Upper lobe of right lung (tissue), 1 donor: Measurements from ENCODE around the gene PIGV. TPM values are rescaled to one million over a fixed set of nuclear protein-coding genes. Genes with fewer than 3 reads are reported as not detected.

Experiments
- ATAC-seq: fragments of 200-7000 bp; cut with Tn5 transposase; one replicate; pipeline ENCODE4 v1.9.1; 2020; ENCODE audit warnings: mild to moderate bottlenecking, moderate library complexity
- DNase-seq: peaks from one replicate; pipeline ENCODE4 v3.0.0-alpha.2; 2020
- H3K27ac ChIP-seq: fragments of 200-600 bp; one replicate; pipeline ENCODE4 v1.8.0; 2022
- H3K27me3 ChIP-seq: fragments of 200-600 bp; one replicate; pipeline ENCODE4 v1.8.0; 2022; ENCODE audit warnings: mild to moderate bottlenecking
- H3K36me3 ChIP-seq: fragments of 200-600 bp; one replicate; pipeline ENCODE4 v1.8.0; 2022
- H3K4me1 ChIP-seq: fragments of 200-600 bp; one replicate; pipeline ENCODE4 v1.8.0; 2022
- H3K4me3 ChIP-seq: fragments of 200-600 bp; one replicate; pipeline ENCODE4 v1.8.0; 2022; ENCODE audit warnings: mild to moderate bottlenecking
- H3K9me3 ChIP-seq: fragments of 200-600 bp; one replicate; pipeline ENCODE4 v1.8.0; 2022
- CTCF ChIP-seq: fragments of 200-600 bp; IDR thresholded peaks from one replicate; pipeline ENCODE4 v1.8.0; 2022; ENCODE audit warnings: antibody characterized with exemption
- intact Hi-C: fragments of 100-400 bp; cut with DNase I; formaldehyde crosslinking; loops from one replicate; pipeline ENCODE4 v1.11.0; 2022
- total RNA-seq: library from RNA; stranded (reverse); fragmentation: NEBNext Ultra II Directional; extraction: Animal tissue kit (Norgen Biotek cat#: 25700); gene quantifications from one replicate; pipeline ENCODE4 v1.2.1, GENCODE V29; 2021
- donor health status: DM: no; HTN: yes; CAD: no; lungs with severe emphysema.

PIGV gene
- total RNA-seq, 1 donor from 2014 or later = 16.7 TPM

GRCh38 chr1:26761217-26761616, 26.5 kb upstream of the PIGV start:
- ATAC-seq (peak; percentile 65), DNase-seq (no peak)
- no peaks in the 10 kb centered on the region for H3K27me3 ChIP-seq
- peak; percentile 12 for TF ChIP-seq CTCF
- H3K4me1 ChIP-seq = no peaks in the 10 kb centered on the region
- H3K27ac ChIP-seq = no peak overlapping the region
- intact Hi-C loops = no loop called here
- H3K4me3 ChIP-seq = no peak overlapping the region
- peaks cover 71% of the 10 kb centered on the region for H3K36me3 ChIP-seq
- H3K9me3 ChIP-seq = no peaks in the 10 kb centered on the region

GRCh38 chr1:26767714-26768113, 20.0 kb upstream of the PIGV start:
- ATAC-seq = no peak
- H3K36me3 ChIP-seq = peaks cover 99% of the 10 kb centered on the region
- intact Hi-C loops = no loop called here
- no peaks in the 10 kb centered on the region for H3K27me3 ChIP-seq
- no peak overlapping the region for H3K27ac ChIP-seq
- no peak overlapping the region for H3K4me3 ChIP-seq
- no peak for DNase-seq
- no peaks in the 10 kb centered on the region for H3K9me3 ChIP-seq
- peaks cover 21% of the 10 kb centered on the region for H3K4me1 ChIP-seq
- no peak for TF ChIP-seq CTCF

GRCh38 chr1:26768755-26769154, 19.0 kb upstream of the PIGV start:
- no peak for TF ChIP-seq CTCF
- H3K4me1 ChIP-seq = peaks cover 21% of the 10 kb centered on the region
- H3K36me3 ChIP-seq = peaks cover 99% of the 10 kb centered on the region

GRCh38 chr1:26771285-26771642, 16.5 kb upstream of the PIGV start:
- intact Hi-C loops = no loop called here
- ATAC-seq (peak; percentile 13), DNase-seq (no peak)
- H3K36me3 ChIP-seq = peaks cover 100% of the 10 kb centered on the region
- no peak for TF ChIP-seq CTCF
- no peak overlapping the region for H3K4me3 ChIP-seq
- H3K27ac ChIP-seq = no peak overlapping the region
- no peaks in the 10 kb centered on the region for H3K9me3 ChIP-seq
- peaks cover 21% of the 10 kb centered on the region for H3K4me1 ChIP-seq
- H3K27me3 ChIP-seq = no peaks in the 10 kb centered on the region

More at GRCh38 chr1:26768755-26769154, 19.0 kb upstream of the PIGV start:
- H3K27ac ChIP-seq = no peak overlapping the region
- intact Hi-C loops = no loop called here
- peak; percentile 13 for ATAC-seq
- H3K27me3 ChIP-seq = no peaks in the 10 kb centered on the region
- no peak overlapping the region for H3K4me3 ChIP-seq
- H3K9me3 ChIP-seq = no peaks in the 10 kb centered on the region
- no peak for DNase-seq

- no peaks in the 10 kb centered on the region for H3K27me3 ChIP-seq
- H3K36me3 ChIP-seq = peaks cover 100% of the 10 kb centered on the region
- no peak overlapping the region for H3K27ac ChIP-seq
- TF ChIP-seq CTCF = no peak
- intact Hi-C loops = no loop called here
- peaks cover 21% of the 10 kb centered on the region for H3K4me1 ChIP-seq
- ATAC-seq (peak; percentile 81), DNase-seq (no peak)
- H3K9me3 ChIP-seq = no peaks in the 10 kb centered on the region
- no peak overlapping the region for H3K4me3 ChIP-seq
These were observed 16.0 kb upstream of the PIGV start for GRCh38 chr1:26771643-26772321.

GRCh38 chr1:26772687-26773086, 15.1 kb upstream of the PIGV start:
- Histone ChIP-seq H3K9me3 (no peaks in the 10 kb centered on the region), H3K4me1 (peaks cover 21% of the 10 kb centered on the region), H3K27ac (no peak overlapping the region), H3K27me3 (no peaks in the 10 kb centered on the region), H3K36me3 (peaks cover 100% of the 10 kb centered on the region), H3K4me3 (no peak overlapping the region)
- no peak for TF ChIP-seq CTCF
- ATAC-seq = no peak
- intact Hi-C loops = no loop called here
- no peak for DNase-seq
